ENCODE measurements around the gene PRRG1.
"Not testable (repeated sequence)": the region's sequence is repeated elsewhere in the genome, so short reads cannot be mapped to it uniquely, and the experiment has no call there.

Gene PRRG1

DNA sequence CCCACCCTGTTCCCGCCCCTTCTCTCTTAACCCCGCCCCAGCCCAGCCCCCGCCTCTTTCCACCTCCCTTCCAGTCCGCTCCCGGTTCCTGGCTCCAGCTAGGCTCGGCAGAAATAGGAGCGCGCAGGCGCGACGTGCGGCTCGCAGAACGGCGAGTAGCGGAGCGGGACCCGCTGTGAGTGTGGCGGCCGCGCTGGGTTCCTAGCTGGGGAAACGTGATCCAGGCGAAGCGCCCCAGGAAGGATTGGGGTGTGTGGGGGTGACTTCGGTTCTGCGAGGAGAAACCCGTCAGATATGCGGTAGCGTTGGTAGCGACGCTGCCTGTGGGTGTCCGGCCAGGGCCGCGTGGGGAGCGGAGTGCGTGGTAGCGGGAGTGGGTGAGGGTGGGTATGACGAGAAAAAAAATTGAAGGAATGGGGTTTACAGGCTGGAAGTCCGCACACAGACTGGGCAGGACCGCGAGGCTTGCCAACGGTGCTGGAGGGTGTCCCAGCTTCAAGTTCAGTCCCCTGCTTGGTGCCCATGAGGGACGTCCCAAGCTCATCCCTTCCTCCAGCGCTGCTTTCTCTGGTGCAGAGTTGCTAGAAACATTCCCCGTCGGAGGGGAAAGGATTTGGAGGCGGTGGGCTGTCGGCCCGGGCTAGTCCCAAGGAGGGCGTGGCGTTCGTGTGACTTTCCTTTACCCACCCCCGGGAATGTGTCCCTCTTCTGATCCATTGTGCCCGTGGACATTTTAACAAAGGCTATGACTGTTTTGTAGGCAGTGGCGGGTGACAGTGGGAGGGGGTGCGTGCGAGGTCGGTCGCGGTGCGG, at the start of gene PRRG1:
Gene PRRG1 (plus strand): TSS at position 144 of the 813 bp plus-strand sequence. CDS start 56,886 bp downstream, outside the sequence.
- peak within 1 kb of the TSS; percentile 74 for H3K4me3 ChIP-seq (ENCODE audit: low read depth, low read length)
- DNase-seq (ENCODE audit: low read depth), result peak; percentile 50

DNA sequence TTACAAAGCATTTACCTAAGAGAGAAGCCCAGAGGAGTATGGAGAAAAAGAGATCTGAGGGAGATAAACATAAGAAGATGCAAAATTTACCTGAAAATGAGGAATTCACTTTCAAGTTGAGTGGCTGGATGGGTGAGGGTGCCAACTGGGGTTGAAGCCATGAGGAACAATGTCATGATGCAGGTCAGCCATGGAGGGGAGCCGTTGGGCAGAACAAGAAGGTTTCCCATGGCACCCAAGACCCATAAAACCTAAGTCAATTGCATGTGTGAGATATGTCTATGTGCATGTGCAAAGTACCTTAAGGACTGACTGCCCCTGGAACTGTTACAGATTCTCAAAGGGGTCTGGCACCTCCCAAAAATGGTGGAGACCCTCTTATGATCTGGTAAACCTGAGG, 46.6 kb upstream of the PRRG1 start:
- no peak overlapping the region for H3K4me3 ChIP-seq (ENCODE audit: low read depth, low read length)
- no peak for DNase-seq (ENCODE audit: low read depth)

GRCh38 chrX:37305238-37305637, 43.9 kb upstream of the PRRG1 start:
- not testable (repeated sequence) for DNase-seq (ENCODE audit: low read depth)

GRCh38 chrX:37314531-37314930, 34.6 kb upstream of the PRRG1 start:
- no peak for DNase-seq (ENCODE audit: low read depth)
- H3K4me3 ChIP-seq (ENCODE audit: low read depth, low read length), result no peak overlapping the region

More at GRCh38 chrX:37305238-37305637, 43.9 kb upstream of the PRRG1 start:
- not testable (repeated sequence) for H3K4me3 ChIP-seq (ENCODE audit: low read depth, low read length)

DNA sequence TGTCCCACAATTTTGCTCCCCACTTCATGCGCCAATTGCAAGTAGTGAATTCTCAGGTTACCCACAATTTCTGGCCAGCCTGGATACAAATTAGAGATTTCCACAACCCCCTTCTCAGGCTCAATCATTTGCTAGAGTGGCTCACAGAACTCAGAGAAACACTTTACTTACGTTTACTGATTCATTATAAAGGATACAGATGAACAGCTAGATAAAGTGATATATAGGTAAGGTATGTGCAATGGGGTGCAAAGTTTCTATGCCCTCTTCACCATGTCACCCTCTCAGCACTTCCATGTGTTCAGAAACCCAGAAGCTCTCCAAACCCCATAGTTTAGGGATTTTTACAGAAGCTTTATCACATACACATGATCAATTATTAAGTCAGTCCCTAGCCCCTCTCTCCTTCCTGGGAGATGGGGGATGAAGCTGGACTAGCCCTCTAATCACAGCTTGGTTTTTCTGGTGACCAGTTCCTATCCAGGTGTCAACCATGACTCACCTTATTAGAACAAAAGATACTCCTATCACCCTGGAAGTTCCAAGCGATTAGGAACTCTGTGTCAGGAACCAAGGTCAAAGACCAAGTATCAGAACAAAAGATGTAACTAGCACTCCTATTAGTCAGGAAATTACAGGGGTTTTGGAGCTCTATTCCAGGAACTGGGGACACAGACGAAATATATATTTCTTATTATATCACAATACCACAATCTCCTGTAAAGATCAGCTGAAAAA, 33.5 kb upstream of the PRRG1 start:
- no peak for DNase-seq (ENCODE audit: low read depth)
- no peak overlapping the region for H3K4me3 ChIP-seq (ENCODE audit: low read depth, low read length)

DNA sequence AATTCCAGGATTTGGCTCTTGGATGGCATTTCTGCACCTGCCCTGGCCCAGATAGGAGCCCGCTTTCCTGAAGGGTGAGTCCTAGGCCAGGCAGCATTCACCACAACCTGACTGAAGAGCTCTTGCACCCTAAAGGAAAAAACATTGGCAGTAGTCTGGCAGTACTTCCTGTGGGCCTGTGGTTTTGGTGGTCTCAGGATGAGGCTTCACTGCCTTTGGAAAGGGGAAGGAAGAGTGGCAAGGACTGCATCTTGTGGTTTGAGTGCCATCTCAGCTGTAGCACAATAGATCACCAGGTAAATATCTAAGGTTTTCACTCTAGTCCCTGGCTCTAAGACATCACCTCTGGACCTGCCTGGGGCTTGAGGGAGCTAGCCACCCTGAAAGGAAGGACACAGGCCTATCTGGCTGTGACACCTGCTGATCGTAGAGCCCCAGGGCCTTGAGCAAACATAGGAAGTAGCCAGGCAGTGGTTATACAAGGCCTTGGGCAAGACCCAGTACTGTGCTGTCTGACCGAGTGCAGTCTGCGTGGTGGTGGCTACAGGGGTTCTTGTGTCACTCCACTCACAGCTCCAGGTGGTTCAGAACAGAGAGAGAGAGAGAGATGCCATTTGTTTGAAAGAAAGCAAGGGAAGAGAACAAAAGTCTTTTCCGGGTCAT, 28.5 kb upstream of the PRRG1 start:
- DNase-seq (ENCODE audit: low read depth), result no peak
- H3K4me3 ChIP-seq (ENCODE audit: low read depth, low read length), result no peak overlapping the region

DNA sequence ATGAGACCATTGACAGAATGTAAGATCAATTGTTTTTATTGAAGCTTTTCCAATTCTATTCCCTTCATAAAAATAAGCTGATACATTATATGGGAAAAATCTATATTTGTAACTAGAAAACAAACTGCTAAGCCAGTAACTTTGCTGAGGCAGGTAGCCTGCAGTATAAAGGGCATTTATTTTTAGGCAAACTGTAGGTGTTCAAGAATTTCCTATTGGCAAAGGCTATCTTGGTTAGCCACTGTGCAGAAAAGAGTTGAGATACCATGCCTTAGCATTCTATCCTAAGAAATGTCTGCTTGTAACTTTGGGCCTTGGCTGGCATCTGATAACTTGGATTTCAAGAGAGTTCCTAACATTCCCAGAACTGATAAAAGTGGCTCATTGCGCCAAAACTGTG, 18.5 kb upstream of the PRRG1 start:
- no peak overlapping the region for H3K4me3 ChIP-seq (ENCODE audit: low read depth, low read length)
- no peak for DNase-seq (ENCODE audit: low read depth)

DNA sequence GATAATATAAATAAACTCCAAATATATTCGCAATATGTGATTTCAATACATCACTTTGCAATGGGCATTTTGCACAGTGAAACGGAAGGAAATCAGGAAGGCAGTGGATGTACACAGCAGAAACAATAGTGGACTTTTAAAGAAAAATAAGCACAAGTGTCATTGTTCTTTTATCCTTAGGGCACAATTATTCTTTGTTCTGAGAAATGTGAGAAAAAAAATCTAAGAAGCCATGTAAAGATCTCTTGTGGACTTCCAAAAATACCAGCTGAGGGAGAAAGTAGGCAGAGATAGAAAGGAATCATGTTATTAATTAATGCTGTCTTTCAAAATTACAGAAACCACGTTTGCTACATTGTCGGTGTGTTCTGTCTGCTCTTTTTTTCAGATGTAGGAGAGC, 17.6 kb upstream of the PRRG1 start:
- DNase-seq (ENCODE audit: low read depth), result no peak
- H3K4me3 ChIP-seq (ENCODE audit: low read depth, low read length), result no peak overlapping the region

GRCh38 chrX:37332055-37332454, 17.1 kb upstream of the PRRG1 start:
- H3K4me3 ChIP-seq (ENCODE audit: low read depth, low read length), result no peak overlapping the region
- DNase-seq (ENCODE audit: low read depth), result no peak

DNA sequence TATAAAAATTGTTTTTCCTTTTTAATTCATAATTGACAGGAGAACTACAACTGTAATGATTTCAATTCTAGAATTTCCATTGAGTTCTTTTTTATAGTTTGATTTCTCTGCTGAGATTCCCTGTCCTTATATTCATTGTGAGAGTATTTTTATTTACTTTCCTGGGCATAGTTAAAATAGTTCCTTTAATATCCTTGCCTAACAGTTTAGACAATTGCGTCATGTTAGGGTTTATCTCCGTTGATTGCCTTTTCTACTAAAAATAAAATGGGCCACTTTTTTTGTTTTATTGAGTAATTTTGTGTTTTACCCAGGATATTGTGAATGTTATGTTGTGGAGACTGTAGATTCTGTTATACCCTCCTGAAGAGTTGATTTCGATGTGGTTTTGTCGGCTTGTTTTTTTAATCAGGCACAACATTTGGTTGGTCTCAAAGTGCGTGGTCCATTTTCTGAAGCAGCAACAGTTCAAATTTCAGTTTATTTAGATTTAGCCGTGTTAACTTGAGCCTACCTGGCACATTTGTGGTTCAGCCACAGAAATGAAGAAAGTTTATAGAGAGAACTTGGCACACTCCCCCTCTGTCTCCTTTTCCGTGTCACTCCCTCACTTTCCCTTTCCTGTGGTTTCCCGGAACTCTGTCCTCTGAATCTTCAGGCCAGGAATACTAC, 16.0 kb upstream of the PRRG1 start:
- H3K4me3 ChIP-seq (ENCODE audit: low read depth, low read length), result no peak overlapping the region
- no peak for DNase-seq (ENCODE audit: low read depth)

DNA sequence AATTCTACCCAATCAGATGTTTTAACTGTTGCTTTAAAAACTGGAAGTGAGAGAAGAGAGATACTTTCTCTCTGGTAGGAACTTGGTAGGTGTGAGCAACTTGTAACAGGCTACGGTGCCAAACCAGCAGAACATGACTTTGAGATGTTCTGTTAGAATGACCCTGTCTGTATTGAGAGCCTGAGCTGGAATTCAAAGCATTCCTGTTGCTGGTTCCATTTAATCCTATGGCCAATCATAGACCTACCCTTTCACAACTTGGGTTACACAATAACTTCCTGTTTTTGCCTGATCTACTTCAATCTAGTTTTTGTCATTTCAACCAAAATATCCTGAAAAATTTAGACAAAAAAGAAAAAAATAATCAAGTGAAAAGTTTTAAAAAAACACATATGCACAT, 1.7 kb upstream of the PRRG1 start:
- peak; percentile 47 for DNase-seq (ENCODE audit: low read depth)
- H3K4me3 ChIP-seq (ENCODE audit: low read depth, low read length), result no peak overlapping the region

- H3K4me3 ChIP-seq (ENCODE audit: low read depth, low read length), result peak overlapping the region; percentile 43
- no peak for DNase-seq (ENCODE audit: low read depth)
Observed at GRCh38 chrX:37348231-37348970, 763 bp upstream of the PRRG1 start.

- H3K4me3 ChIP-seq (ENCODE audit: low read depth, low read length), result peak overlapping the region; percentile 43
- no peak for DNase-seq (ENCODE audit: low read depth)
Observed at GRCh38 chrX:37348971-37349220, 268 bp upstream of the PRRG1 start.

DNA sequence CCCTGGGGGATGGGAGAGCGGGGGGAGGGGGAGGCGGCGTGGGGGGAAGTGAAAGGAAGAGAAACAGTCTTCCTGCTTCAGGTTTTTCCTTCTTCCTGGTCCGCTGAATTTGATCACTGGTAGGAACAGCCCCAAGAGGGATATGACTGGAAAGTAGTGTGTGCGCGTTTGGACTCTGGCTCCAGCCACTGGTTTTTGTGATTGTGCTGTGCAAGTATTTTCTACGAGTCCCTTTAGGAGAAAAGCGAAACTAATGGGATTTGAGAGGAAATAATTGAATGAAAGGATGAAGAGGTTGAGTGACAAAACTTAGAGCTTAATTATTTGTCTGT, 836 bp downstream of the PRRG1 start:
- peak overlapping the region; percentile 74 for H3K4me3 ChIP-seq (ENCODE audit: low read depth, low read length)
- no peak for DNase-seq (ENCODE audit: low read depth)

- no peak overlapping the region for H3K4me3 ChIP-seq (ENCODE audit: low read depth, low read length)
- no peak for DNase-seq (ENCODE audit: low read depth)
Observed at GRCh38 chrX:37353646-37354045, 4.5 kb downstream of the PRRG1 start.

DNA sequence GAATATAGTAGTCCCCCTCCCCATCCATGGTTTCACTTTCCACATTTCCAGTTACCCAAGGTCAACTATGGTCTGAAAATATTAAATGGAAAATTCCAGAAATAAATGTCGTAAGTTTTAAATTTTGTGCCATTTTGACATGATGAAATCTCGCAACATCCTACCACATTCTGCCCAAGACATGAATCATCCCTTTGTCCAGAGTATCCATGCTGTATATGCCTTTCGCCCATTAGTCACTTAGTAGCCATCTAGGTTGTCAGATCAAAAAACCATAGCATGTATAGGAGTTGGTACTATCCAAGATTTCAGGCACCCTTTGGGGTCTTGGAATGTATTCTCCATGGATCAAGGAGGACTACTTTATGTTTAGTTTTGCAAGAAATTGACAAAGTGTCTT, 8.3 kb downstream of the PRRG1 start:
- DNase-seq (ENCODE audit: low read depth), result no peak
- H3K4me3 ChIP-seq (ENCODE audit: low read depth, low read length), result no peak overlapping the region

- DNase-seq (ENCODE audit: low read depth), result peak; percentile 36
- no peak overlapping the region for H3K4me3 ChIP-seq (ENCODE audit: low read depth, low read length)
Observed at GRCh38 chrX:37361596-37361995, 12.4 kb downstream of the PRRG1 start.

- DNase-seq (ENCODE audit: low read depth), result no peak
Observed at GRCh38 chrX:37364666-37365065, 15.5 kb downstream of the PRRG1 start.

GRCh38 chrX:37367946-37368345, 18.8 kb downstream of the PRRG1 start:
- no peak for DNase-seq (ENCODE audit: low read depth)
- H3K4me3 ChIP-seq (ENCODE audit: low read depth, low read length), result no peak overlapping the region

More at GRCh38 chrX:37364666-37365065, 15.5 kb downstream of the PRRG1 start:
- no peak overlapping the region for H3K4me3 ChIP-seq (ENCODE audit: low read depth, low read length)

All from skeletal muscle cell (primary cell).